Activated CD4-positive, alpha-beta T cell treated with anti-CD3 and anti-CD28 coated beads, Interleukin-2, amount 50 U/mL, for 1 hour (primary cell): Measurements from ENCODE around the gene ADARB2.

Source experiments
- DNase-seq: peaks from one replicate; pipeline ENCODE4 v3.0.0-alpha.2; 2020

Gene ADARB2

DNA sequence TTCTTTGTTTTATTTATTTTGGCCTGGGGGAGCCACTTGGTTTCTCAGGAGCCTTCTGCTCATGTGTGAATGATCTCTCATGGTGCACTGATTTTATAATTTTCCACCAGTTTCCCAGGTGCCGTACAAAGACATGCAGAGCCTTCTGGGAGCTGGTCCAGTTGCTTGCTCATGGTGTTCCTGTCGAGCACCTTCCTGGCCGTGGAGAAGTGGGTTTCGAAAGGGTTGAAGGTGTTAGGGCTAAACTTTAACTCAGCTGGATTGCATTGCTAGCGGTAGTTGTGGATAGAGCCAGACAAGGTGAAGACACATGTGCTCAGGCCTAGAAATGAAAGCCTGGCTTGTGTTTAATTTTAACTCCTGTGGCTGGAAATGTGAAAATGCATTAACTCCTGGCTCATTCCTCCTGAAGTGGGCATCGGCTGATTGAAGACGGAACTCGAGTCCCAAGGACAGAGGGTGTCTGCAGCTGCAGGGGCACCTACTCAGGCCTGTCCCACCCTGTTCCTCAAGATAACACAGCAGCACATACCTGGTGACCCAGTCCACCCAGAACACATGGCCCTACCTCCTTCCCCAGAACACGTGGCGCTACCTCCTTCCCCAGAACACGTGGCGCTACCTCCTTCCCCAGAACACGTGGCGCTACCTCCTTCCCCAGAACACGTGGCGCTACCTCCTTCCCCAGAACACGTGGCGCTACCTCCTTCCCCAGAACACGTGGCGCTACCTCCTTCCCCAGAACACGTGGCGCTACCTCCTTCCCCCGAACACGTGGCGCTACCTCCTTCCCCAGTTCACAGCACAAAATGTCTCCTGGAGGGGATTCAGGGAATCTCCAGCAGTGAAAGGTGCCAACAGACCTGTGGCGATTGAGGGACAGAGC is 547.9 kb downstream of the ADARB2 start:
- DNase-seq: no peak

DNA sequence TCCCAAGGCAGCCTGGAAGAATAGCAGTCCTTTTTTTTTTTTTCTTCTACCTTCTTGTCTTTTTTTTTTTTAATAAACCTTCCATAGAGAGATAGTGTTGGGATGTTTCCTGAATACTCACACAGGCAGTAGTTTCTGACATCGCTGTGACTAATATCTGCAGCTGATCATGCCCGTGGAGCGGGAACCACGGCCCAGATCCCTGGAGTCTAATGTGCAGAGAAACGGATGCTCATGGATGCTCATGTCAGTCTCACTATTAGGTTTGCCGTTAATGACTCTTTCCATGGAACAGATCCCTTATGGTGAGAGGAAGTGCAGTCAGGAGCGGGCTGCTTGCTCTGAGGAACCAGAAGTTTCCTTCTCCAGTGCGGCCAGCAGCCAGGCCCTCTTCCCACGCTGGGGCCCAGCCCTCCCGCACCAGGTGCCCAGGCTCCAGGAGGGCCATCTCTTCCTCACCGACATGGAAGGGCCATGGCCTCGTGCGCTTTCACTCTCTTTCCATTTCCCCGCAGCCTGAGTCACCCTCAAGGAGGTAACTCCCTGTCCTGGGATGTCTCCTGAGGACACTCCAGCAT is 548.7 kb downstream of the ADARB2 start:
- DNase-seq: no peak

DNA sequence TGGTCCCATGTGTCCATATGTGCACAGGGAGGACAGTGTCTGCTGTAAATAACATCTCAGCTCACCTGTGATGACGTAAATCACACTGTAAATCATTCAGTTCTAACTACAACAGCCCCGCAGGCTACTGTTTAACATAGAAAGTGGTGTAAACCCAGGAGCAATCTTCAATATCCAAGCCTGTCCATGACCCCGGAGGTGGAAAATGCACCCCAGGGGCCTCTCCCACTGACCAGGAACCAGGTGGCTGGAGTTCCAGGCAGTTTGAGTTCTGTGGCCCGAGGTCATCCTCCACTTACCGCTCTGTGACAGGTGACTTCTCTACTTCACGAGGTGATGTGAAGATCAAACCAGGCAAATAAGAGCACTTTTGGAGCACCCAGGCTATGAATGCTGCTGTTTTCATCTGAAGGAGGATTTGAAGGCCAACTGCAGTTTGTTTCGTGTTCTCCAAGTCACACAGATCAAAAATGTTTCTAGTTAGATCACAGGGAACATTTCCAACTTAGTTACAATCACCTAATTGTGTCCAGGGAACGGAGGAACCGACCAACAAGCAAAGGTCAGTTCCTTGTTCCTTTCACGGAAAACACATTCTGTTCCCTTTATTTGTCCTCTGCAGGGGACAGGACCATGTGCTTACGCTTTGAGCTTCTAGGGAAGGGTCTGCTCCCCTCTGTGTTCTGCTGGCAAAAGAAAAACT is 549.3 kb downstream of the ADARB2 start:
- no peak for DNase-seq

DNA sequence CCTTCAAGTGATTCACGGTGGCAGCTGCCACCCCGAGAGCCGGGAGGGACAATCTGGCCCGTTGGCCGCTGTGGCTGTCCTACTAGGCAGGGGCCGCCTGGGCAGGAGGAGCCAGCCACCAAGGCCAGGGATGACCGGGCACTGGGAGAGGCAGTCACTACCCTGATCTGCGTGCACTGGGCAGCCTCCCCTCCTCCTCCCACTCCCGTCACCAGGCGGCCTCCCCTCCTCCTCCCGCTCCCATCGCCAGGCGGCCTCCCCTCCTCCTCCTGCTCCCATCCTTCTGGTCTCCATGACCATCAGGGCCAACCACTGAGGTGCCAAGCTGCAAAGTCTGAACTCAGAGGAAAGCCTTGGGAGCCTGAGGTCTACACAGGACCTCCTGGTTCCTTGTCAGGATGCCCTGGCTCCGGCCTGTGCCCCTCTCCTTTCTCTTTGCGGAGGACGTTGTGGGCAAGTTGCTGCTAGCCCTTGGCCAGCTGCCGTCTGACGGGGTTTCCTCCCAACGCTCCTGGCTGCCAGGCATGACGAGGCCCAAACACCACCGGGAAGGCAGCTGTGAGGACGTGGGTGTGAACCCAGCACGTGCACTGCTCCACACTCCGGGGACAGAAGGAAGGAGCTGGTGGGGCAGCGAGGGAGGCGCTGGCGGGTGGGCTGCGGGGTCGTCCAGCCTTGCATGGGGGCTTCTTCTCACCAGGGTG is 550.0 kb downstream of the ADARB2 start:
- no peak for DNase-seq

DNA sequence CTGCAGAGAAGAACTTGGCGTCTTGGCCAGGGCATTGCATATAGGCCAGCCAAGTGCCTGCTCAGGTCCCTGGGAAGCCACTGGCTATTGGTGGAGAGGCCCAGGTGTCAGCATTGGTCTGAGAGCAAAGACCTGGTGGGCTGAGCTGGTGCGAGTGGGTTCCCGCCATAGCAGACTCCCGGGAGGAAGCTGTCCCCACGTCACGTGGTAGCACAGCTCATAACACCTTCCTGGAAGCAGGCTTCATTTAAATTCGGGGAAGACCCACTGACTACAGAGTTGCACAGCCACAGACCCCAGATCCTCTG is 550.7 kb downstream of the ADARB2 start:
- no peak for DNase-seq

DNA sequence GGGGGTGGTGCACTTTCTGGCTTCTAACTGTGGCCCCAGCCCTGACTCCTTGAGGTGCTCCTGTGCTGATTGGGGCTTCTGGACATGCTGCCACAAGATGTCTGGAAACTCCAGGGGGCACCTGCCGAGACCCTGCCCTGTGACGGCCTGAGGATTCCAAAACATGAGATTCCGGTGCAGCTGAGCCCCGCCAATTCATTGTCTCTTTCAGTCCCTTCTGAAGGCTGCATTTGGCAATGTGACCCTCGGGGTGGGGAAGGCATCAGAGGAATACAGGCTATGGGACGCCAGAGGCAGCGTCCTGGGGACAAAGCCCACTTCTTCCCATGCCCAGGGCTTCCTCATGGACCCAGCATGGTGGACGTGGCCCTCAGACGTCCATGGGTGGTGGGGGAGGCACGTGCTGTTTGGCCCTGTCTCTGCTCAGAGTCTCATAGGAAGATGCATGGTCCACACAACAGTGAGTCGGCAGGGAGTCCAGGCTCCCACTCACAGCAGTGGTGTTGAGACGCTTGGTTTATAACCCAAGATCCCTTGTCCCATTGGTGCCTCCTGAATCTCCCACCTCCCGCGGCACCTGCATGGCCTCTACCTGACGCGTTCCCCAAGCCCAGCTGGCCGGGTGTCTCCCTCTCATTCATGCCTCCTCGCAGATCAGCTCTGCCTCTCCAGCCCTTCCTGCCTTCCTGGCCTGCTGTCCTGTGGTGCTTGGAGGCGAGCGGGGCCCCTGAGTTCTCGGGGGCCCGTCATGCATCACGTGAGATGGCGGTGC is 551.2 kb downstream of the ADARB2 start:
- no peak for DNase-seq

DNA sequence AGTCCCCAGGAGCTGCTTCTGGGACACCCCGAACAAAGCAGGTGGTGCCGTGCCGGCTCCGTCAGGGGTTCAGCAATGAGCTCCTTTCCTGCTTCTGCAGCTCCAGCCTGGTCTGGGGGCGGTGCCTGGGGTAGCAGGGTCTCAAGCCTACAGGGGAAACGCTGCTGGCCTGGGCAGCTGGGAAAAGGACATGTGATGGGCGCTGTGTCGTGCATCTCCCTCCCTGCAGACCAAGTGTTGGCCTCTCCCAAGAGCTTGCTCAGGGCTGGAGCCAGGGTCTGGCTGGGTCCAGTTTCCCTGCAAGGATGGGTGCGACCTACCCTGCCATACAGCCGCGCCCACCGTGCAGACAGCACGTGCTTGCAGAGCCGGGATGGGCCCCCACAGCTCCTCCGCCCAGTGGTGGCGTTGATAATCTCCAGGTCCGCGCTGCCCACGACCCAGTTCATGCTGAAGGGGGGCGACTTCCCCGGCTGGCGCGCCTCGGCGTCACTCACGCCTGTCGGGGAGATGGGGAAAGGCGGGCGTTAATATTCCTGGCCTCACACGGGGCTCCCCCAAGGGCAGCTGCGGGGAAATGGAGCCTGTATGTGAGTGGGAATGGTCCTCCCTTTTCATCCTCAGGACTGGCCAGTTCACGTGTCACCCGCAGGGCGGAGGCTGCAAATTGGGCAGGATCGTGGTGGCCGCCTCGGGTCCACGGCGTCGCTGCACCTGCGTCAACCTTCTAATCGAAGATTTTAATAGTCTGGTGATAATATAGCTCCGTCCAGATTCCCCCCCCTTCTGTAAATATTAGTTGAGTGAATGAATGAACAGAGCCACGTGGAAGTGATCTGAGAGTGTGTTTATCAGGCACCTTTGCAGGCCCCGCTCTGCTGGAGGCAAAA is 552.5 kb downstream of the ADARB2 start:
- no peak for DNase-seq

DNA sequence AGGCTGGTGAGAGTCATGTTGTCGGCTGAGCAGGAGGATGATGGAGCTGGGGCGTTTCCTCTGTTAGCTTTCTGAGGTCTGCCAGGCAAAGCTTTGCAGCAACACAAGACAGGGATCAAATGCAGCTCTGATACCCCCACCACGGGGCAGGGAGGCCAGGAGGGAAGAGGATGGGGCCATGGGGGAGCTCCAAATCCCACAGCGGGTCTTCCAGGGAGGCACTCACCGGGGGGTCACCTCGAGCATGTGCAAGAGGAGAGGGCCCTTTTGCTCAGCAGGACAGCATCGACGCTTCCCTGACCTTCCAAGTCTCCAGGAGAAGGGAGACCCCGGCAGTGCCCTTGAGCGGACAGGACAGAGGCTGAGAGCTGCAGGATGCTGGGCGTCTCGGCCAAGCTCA is 553.6 kb downstream of the ADARB2 start:
- DNase-seq: no peak

DNA sequence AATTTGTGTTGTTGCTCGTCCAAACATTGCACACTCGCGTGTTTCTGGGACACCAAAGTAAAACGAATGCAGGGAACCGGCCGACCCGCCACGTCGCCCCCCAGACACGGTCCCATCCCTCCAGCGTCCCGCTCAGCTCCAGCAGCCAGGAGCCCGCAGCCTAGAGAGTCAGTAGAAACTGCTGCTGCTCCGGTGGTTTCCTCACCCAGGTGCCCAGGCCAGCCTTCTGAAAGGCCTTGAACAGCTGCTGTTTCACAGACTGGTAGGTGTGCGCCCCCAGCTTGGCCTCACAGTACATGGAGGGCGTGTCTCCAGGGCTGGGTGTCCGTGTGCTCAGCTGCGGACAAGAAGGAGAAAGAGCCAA is 554.3 kb downstream of the ADARB2 start:
- DNase-seq: no peak

DNA sequence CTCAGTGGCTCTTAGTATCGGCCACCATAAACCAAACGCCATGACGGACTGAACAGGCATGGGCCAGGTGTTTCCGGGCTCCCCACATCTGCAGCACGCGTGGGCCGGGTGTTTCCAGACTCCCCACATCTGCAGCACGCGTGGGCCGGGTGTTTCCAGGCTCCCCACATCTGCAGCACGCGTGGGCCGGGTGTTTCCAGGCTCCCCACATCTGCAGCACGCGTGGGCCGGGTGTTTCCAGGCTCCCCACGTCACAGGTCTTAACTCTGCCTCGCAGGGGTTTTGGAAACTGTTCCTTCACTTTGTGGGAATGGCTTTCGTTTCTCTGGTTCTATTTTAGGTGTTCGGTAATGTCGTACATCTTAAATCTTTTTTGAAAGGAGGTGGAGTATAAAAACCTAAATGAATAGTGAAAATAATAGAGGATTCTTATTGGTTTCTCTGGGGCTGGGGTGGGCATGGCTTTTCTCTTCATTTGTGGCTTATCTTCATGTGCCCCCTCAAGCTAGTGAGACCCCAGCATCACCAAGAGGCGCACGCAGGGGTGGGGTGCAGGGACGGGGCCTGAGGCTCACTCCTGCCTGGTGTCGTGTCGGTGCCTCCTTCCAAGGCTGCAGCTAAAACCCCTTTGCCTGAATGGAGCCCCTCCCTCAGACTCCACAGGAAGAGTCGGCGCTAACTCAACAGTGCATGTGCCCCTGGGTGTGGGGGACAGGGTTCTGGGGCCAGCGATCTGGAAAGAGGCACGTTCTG is 554.9 kb downstream of the ADARB2 start:
- no peak for DNase-seq

DNA sequence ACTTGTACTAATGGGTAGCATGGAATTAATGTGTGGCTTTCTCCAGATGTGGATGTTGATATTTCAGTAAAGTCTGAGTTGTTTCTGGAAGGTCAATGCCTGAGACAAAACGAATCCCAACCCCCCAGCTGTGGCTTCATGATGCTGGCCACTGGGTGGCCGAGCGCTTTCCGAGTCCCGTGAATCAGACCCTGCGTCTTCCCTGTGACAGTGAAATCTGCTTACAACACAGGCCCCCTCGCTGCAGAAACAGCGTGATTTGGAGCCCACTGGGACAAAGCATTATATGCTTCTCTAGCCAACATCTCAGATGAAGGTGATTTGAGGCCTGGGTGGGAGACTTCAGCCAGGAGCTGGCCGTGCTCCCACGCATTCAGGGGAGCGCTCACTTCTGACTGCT is 556.5 kb downstream of the ADARB2 start:
- no peak for DNase-seq

DNA sequence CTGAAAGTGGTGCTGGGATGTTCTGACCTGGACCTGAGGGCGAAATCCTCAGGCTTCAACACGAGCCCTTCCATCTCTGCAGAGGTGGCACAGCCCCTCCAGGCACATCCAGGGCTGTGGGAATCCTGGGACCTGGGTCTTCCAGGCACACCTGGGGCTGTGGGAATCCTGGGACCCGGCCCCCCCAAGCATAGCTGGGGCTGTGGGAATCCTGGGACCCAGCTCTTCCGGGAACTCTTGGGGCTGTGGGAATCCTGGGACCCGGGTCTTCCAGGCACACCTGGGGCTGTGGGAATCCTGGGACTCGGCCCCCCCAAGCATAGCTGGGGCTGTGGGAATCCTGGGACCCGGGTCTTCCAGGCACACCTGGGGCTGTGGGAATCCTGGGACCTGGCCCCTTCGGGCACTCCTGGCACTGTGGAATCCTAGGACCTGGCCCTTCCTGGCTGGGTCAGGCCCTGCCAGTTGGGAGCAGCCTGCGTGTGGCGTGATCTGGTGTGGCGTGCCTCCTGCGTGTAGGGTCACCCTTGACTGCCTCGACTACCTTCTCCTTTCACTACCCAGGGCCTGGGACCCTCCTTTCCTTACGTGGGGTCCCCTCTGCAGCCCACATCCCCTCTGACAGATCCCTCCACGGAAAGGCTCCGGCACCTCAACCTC is 557.1 kb downstream of the ADARB2 start:
- no peak for DNase-seq

DNA sequence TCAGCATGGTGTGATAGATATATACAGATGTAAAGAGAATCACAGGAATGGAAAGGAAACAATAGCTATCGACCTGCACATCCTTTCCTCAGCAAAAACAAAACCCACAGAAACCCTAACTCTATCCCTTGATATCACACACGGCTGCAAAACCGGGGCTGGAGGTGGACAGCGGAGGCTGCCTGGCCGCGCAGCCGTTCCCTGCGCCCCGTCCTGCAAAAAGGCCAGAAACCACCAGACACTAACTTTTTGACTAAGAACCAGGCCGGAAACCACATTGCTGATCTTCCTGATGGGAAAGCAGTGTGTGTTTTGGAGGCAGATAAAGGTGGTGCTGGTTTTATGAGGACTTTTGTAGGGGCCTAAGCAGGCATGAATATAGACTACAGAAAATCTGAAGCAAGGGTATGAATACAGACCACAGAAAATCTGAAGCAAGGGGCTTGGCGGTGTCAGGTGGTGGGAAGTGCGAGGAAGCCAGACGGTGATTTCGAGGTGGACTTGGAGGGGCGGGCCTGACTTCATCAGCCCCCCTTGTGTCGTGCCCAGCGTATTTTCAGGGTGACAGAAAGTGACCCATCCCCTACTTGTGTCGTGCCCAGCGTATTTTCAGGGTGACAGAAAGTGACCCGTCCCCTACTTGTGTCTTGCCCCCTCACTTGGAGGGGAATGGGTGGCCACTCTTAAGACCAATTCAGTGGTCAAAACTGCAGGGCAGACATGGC is 557.8 kb downstream of the ADARB2 start:
- DNase-seq: no peak

DNA sequence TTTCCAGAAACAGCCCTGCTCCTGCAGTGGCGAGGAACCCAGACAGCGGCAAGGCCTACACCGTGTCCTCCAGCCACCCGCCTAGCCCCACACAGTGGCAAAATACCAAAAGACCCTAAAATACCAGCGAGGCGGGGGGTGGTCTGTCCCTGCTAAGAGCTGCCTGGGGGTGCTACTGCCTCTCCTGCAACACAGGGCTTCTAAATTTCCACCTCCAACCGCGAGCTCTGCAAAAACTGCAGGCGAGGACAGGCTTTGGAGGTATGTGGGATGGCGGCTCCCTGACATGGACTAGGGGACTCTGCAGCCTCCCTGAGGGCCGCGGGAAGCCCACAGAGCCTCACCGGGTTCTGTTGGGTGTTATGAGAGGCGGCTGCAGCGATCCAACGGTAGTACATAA is 558.8 kb downstream of the ADARB2 start:
- DNase-seq: no peak

DNA sequence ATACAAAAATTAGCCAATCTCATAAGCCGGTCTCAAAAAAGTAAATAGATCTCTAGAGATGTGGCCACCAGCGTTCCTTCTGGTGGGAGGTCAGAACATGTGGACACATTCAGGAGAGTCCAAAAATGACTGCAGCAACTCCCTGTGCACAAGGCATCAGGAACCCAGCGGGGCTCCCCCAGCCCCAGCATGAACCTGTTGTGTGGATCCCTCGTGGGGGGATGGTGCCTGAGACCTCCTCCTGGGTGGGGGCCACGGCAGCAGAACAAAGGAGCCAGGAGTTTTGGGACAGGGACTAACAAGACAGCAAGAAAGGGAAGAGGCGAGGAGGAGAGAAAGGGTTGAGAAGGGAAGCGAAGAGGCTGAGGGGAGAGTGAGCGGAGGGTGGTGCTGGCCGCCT is 559.4 kb downstream of the ADARB2 start:
- DNase-seq: no peak

DNA sequence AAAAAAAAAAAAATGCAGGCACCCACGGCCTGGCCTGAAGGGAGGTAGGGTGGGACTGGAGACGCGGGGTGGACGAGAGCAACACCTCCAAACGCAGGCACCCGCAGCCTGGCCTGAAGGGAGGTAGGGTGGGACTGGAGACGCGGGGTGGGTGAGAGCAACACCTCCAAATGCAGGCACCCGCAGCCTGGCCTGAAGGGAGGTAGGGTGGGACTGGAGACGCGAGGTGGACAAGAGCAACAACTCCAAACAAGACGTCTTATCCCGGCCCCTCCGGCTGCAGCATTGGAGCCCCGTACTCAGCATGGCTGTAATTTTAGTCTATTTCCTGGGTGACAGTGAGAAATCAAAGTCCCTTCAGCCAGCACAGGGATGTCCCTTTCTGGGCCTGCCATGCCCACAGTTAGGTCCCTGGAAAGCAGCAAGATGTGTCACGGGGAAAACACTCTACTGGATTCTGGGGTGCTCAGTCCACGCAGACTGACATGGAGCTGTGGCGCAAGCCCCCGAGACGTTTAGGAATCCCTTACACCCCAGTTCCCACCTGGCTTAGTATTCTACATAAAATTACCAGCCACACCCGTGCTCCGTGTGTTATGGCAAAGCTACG is 561.3 kb downstream of the ADARB2 start:
- no peak for DNase-seq

DNA sequence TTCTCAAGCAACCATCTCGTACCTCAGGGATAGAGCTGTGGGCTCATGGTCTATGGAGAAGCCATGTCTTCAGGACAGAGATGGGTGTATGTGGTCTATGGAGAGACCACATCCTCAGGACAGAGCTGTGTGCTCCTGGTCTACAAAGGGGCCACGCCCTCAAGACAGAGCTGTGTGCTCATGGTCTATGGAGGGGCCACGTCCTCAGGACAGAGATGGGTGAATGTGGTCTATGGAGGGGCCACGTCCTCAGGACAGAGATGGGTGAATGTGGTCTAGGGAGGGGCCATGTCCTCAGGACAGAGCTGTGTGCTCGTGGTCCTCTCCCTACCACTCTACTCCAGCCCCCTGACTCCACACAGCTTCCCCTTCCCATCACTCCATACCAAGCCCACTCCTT is 563.3 kb downstream of the ADARB2 start:
- no peak for DNase-seq

DNA sequence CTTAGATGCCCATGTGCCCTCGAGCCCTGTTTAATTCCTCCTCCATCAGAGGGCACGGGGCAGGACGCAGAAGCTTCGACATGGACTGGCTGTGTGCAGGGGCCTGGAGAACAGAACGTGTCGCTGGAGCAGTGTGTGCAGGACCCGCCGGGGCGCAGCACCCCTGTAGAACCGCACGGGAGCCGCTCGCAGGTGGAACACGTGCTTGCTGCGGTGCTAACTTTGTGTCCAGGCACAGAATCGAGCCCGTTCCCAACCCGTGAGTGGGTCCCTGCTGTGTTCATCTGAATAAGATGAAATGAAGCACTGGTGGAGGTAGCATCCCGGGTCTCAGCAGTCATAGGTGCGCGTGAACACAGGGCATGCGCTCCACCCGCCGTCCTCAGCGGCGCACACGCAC is 564.2 kb downstream of the ADARB2 start:
- no peak for DNase-seq

DNA sequence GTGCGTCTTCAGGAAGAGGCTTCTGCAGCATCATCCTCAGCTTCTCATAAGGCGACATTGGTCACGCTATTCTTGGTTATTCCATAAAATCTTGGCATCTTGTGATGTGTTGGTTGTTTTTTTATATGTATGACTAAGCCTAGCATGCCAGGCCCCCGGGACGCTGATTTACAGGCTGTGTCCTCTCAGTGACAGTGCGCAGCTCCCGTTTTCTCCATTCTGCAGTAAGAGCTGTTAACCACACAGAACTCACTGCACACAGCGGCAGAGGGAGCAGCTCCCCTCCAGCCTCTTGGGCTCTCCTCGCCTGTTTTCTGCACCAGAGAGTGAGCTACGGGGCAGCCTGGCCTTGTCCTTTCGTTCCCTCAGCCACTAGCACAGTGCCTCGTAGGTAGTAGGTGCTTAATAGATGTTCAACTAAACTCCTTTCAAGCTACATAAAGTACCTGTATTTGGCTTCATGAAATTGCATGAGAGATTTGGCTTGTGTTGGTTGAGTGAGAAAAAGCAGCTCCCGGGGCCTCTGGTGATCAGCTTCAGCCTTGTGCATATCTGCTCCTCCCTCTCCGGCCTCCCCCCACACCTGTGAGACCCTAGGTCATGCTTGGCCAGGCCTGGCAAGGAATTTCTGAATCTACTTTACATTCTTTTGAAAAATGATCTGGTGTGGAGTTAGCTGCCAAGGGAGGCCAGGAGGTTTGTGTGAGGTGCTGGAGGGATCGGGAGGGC is 564.9 kb downstream of the ADARB2 start:
- no peak for DNase-seq
